CD14-positive monocyte (primary cell): ENCODE measurements around the gene SYT2. TPM values are rescaled to one million over a fixed set of nuclear protein-coding genes. Genes with fewer than 3 reads are reported as not detected.
A peak's percentile ranks its signal among the peaks of the same experiment; 100 is the strongest.

Source experiments
- DNase-seq, 3 donors: peaks; one replicate each; pipeline ENCODE4 v3.0.0-alpha.2; 2011 to 2022
- H2AFZ ChIP-seq: 2 replicates; pipeline ENCODE4 v1.6.0; 2012; ENCODE audit warnings: mild to moderate bottlenecking, low read depth, low read length, inconsistent platforms; ENCODE audit not compliant: insufficient read depth, poor library complexity, severe bottlenecking
- H3K27ac ChIP-seq, 2 donors: 1 replicate in 1 of 2; 2 replicates in 1 of 2; pipeline ENCODE4 v1.5.1; 2012 to 2013; ENCODE audit warnings: low read length in 2 of 2, control low read depth in 1 of 2, inconsistent platforms in 1 of 2, low read depth in 1 of 2, mild to moderate bottlenecking in 1 of 2
- H3K27me3 ChIP-seq, 2 donors: one replicate each; pipeline versions ENCODE4 v1.6.0 to v1.6.1; 2011 to 2013; ENCODE audit warnings: low read length in 2 of 2; ENCODE audit not compliant: control insufficient read depth in 2 of 2, insufficient read depth in 2 of 2
- H3K36me3 ChIP-seq, 2 donors: replicated peaks in 1 of 2; 1 replicate in 1 of 2; 2 replicates in 1 of 2; pipeline versions ENCODE4 v1.5.1 to v1.6.1; 2012 to 2013; ENCODE audit warnings: low read length in 2 of 2, control low read depth in 1 of 2, inconsistent platforms in 1 of 2, mild to moderate bottlenecking in 1 of 2; ENCODE audit not compliant: insufficient read depth in 2 of 2, control insufficient read depth in 1 of 2
- H3K4me1 ChIP-seq, 2 donors: 1 replicate in 1 of 2; 2 replicates in 1 of 2; pipeline versions ENCODE4 v1.5.1 to v1.6.1; 2012 to 2013; ENCODE audit warnings: low read length in 2 of 2, control low read depth in 1 of 2, inconsistent platforms in 1 of 2, mild to moderate bottlenecking in 1 of 2, moderate library complexity in 1 of 2; ENCODE audit not compliant: insufficient read depth in 2 of 2, control insufficient read depth in 1 of 2
- H3K4me2 ChIP-seq: replicated peaks from 2 replicates; pipeline ENCODE3; 2012; ENCODE audit warnings: low read length, moderate library complexity, mild to moderate bottlenecking; ENCODE audit not compliant: poor library complexity, severe bottlenecking; ENCODE audit errors: extremely low read depth
- H3K4me3 ChIP-seq, 3 experiments: fragments of 200-600 bp in 1 of 3; sonication (generic) in 1 of 3; replicated peaks in 1 of 3; 1 replicate in 2 of 3; 2 replicates in 1 of 3; pipeline ENCODE4 v1.5.1; 2011 to 2013; ENCODE audit warnings: low read length in 3 of 3, mild to moderate bottlenecking in 3 of 3, control low read depth in 2 of 3, low read depth in 2 of 3, inconsistent platforms in 1 of 3, moderate library complexity in 1 of 3
- H3K79me2 ChIP-seq: 2 replicates; pipeline ENCODE4 v1.6.0; 2012; ENCODE audit warnings: mild to moderate bottlenecking, control low read depth, inconsistent platforms, low read length, moderate library complexity; ENCODE audit not compliant: insufficient read depth
- H3K9ac ChIP-seq: 2 replicates; pipeline ENCODE4 v1.6.0; 2017; ENCODE audit warnings: low read length, mild to moderate bottlenecking; ENCODE audit not compliant: insufficient read depth, poor library complexity, severe bottlenecking
- H3K9me3 ChIP-seq, 2 donors: replicated peaks in 1 of 2; 1 replicate in 1 of 2; 2 replicates in 1 of 2; pipeline versions ENCODE4 v1.5.1 to v1.6.1; 2012 to 2013; ENCODE audit warnings: low read length in 2 of 2, control low read depth in 1 of 2; ENCODE audit not compliant: control insufficient read depth in 1 of 2, insufficient read depth in 1 of 2
- H4K20me1 ChIP-seq: 2 replicates; pipeline ENCODE4 v1.6.0; 2012; ENCODE audit warnings: mild to moderate bottlenecking, low read length, control low read depth, moderate library complexity; ENCODE audit not compliant: insufficient read depth
- H3K27ac Mint-ChIP-seq, 7 donors: one replicate each; pipeline ENCODE4 v1.8.0; 2020; ENCODE audit warnings: mild to moderate bottlenecking in 7 of 7, mixed read lengths in 7 of 7, moderate library complexity in 6 of 7, inconsistent platforms in 2 of 7
- H3K27me3 Mint-ChIP-seq, 3 donors: one replicate each; pipeline ENCODE4 v1.8.0; 2021 to 2022; ENCODE audit warnings: low read depth in 3 of 3, mild to moderate bottlenecking in 3 of 3, mixed read lengths in 3 of 3, moderate library complexity in 3 of 3, inconsistent platforms in 1 of 3
- H3K36me3 Mint-ChIP-seq, 2 donors: one replicate each; pipeline ENCODE4 v1.8.0; 2020; ENCODE audit warnings: mixed read lengths in 2 of 2, inconsistent platforms in 1 of 2, mild to moderate bottlenecking in 1 of 2
- H3K4me1 Mint-ChIP-seq: one replicate; pipeline ENCODE4 v1.8.0; 2020; ENCODE audit warnings: mild to moderate bottlenecking, mixed read lengths
- H3K4me3 Mint-ChIP-seq, 2 donors: one replicate each; pipeline ENCODE4 v1.8.0; 2020; ENCODE audit warnings: mild to moderate bottlenecking in 2 of 2, mixed read lengths in 2 of 2, moderate library complexity in 1 of 2
- H3K9me3 Mint-ChIP-seq, 7 donors: one replicate each; pipeline ENCODE4 v1.8.0; 2020 to 2022; ENCODE audit warnings: mixed read lengths in 7 of 7, mild to moderate bottlenecking in 6 of 7, moderate library complexity in 6 of 7, inconsistent platforms in 2 of 7
- CTCF ChIP-seq: fragments of 200-600 bp; IDR thresholded peaks from one replicate; pipeline ENCODE4 v1.8.0; 2022; ENCODE audit warnings: antibody characterized with exemption, mild to moderate bottlenecking
- WGBS: methylation state at CpG from one replicate; pipeline ENCODE4 v1.1.5; 2013; ENCODE audit warnings: missing lambda C conversion rate; ENCODE audit not compliant: insufficient coverage; 5-methylcytosine and 5-hydroxymethylcytosine counted together
- intact Hi-C, 2 donors: fragments of 100-400 bp; cut with micrococcal nuclease; formaldehyde crosslinking; loops; one replicate each; pipeline versions ENCODE4 v1.15.0 to v1.15.1; 2023
- polyA plus RNA-seq, 3 donors: library from polyadenylated mRNA; depleted of rRNA in 1 of 3; unstranded in 2 of 3; stranded (reverse) in 1 of 3; fragments of 300-500 nt in 2 of 3; fragments of >200 nt in 1 of 3; fragmentation: Illumina TruSeq in 2 of 3; gene quantifications; 1 replicate in 2 of 3; 2 replicates in 1 of 3; pipeline ENCODE4 v1.2.3, GENCODE V29; 2012 to 2021

Gene SYT2
- polyA plus RNA-seq, 3 donors = not detected

GRCh38 chr1:202590126-202590525 lies 120.1 kb downstream of the SYT2 start:
- peaks cover 19% of the 10 kb centered on the region for H3K4me1 Mint-ChIP-seq
- H3K79me2 ChIP-seq = no peaks in the 10 kb centered on the region
- no peak overlapping the region for H3K4me2 ChIP-seq
- H3K27me3 ChIP-seq = peaks cover 49 to 97% of the 10 kb centered on the region in 2 donors
- peaks cover 81% of the 10 kb centered on the region for H4K20me1 ChIP-seq
- H2AFZ ChIP-seq = no peak overlapping the region
- H3K9ac ChIP-seq = no peak overlapping the region
- H3K4me3 Mint-ChIP-seq = peak overlapping the region in 1 of 2 donors; percentile 35
- 100% methylated on average over 4 of the region's 4 CpGs for WGBS
- H3K27ac Mint-ChIP-seq = no peak overlapping the region
- peaks cover 56 to 90% (median 86%) of the 10 kb centered on the region in 3 donors for H3K27me3 Mint-ChIP-seq
- H3K9me3 Mint-ChIP-seq = peaks cover 0 to 8% (median 3%) of the 10 kb centered on the region in 7 donors
- intact Hi-C loops = loop anchor here in 1 of 2 donors (10.0 kb wide), 1 partner anchor 55 kb away; no protein-coding TSS in a partner anchor
- H3K36me3 ChIP-seq = peaks cover 3 to 5% of the 10 kb centered on the region in 2 donors
- H3K9me3 ChIP-seq = peaks cover 0 to 2% of the 10 kb centered on the region in 2 donors
- no peak for DNase-seq
- peaks cover 57 to 67% of the 10 kb centered on the region in 2 donors for H3K36me3 Mint-ChIP-seq
- H3K4me3 ChIP-seq = no peak overlapping the region
- no peak for TF ChIP-seq CTCF
- no peak overlapping the region for H3K27ac ChIP-seq
- H3K4me1 ChIP-seq = peaks cover 18 to 19% of the 10 kb centered on the region in 2 donors

- H3K27ac Mint-ChIP-seq = peak overlapping the region in 1 of 7 donors; percentile 35
- H3K9ac ChIP-seq = no peak overlapping the region
- H3K4me1 ChIP-seq = peaks cover 19 to 21% of the 10 kb centered on the region in 2 donors
- H4K20me1 ChIP-seq = peaks cover 81% of the 10 kb centered on the region
- no peaks in the 10 kb centered on the region for H3K9me3 ChIP-seq
- intact Hi-C loops = no loop called here
- H3K4me3 Mint-ChIP-seq = peak overlapping the region in 1 of 2 donors; percentile 35
- peaks cover 54 to 90% (median 86%) of the 10 kb centered on the region in 3 donors for H3K27me3 Mint-ChIP-seq
- peaks cover 24% of the 10 kb centered on the region for H3K4me1 Mint-ChIP-seq
- H3K27me3 ChIP-seq = peaks cover 42 to 92% of the 10 kb centered on the region in 2 donors
- H3K9me3 Mint-ChIP-seq = peaks cover 0 to 7% (median 3%) of the 10 kb centered on the region in 7 donors
- no peak overlapping the region for H2AFZ ChIP-seq
- H3K27ac ChIP-seq = no peak overlapping the region
- H3K36me3 Mint-ChIP-seq = peaks cover 58 to 68% of the 10 kb centered on the region in 2 donors
- 94% methylated on average over 3 of the region's 8 CpGs for WGBS
- peaks cover 3 to 12% of the 10 kb centered on the region in 2 donors for H3K36me3 ChIP-seq
- no peak overlapping the region for H3K4me2 ChIP-seq
- H3K4me3 ChIP-seq = no peak overlapping the region
- DNase-seq = no peak
- H3K79me2 ChIP-seq = no peaks in the 10 kb centered on the region
- TF ChIP-seq CTCF = no peak
These were observed 120.9 kb downstream of the SYT2 start for GRCh38 chr1:202589190-202589930.
